ENCODE results near the gene PRELID1.
"Not testable (repeated sequence)": the region's sequence is repeated elsewhere in the genome, so short reads cannot be mapped to it uniquely, and the experiment has no call there.

PRELID1 gene

GRCh38 chr5:177336603-177337494 is 33.2 kb downstream of the PRELID1 start:
- no peak for DNase-seq

GRCh38 chr5:177338251-177339106 is 34.9 kb downstream of the PRELID1 start:
- no peak for DNase-seq

GRCh38 chr5:177339107-177339638 is 35.6 kb downstream of the PRELID1 start:
- no peak for DNase-seq

GRCh38 chr5:177343000-177343399 is 39.4 kb downstream of the PRELID1 start:
- DNase-seq = not testable (repeated sequence)

GRCh38 chr5:177343777-177344176 is 40.2 kb downstream of the PRELID1 start:
- DNase-seq = no peak

GRCh38 chr5:177344891-177345290 is 41.3 kb downstream of the PRELID1 start:
- DNase-seq = no peak

- DNase-seq = no peak
These were observed 43.2 kb downstream of the PRELID1 start for GRCh38 chr5:177346820-177347219.

- no peak for DNase-seq
These were observed 44.1 kb downstream of the PRELID1 start for GRCh38 chr5:177347699-177348098.

- DNase-seq = no peak
These were observed 45.7 kb downstream of the PRELID1 start for GRCh38 chr5:177349362-177349647.

- DNase-seq = no peak
These were observed 46.2 kb downstream of the PRELID1 start for GRCh38 chr5:177349762-177350161.

GRCh38 chr5:177350776-177351391 is 47.3 kb downstream of the PRELID1 start:
- no peak for DNase-seq

GRCh38 chr5:177351392-177352329 is 48.1 kb downstream of the PRELID1 start, which contains the start of gene LMAN2:
TSS of gene LMAN2 (minus strand) at chr5:177351668. CDS start at chr5:177351647, 21 bp downstream.
- peak; percentile 92 for DNase-seq

- no peak for DNase-seq
These were observed 49.5 kb downstream of the PRELID1 start for GRCh38 chr5:177353093-177353492.

- DNase-seq = no peak
These were observed 50.7 kb downstream of the PRELID1 start for GRCh38 chr5:177354256-177354655.

- no peak for DNase-seq
These were observed 51.1 kb downstream of the PRELID1 start for GRCh38 chr5:177354711-177355110.

GRCh38 chr5:177355162-177355867 is 51.7 kb downstream of the PRELID1 start:
- no peak for DNase-seq

- DNase-seq = no peak
These were observed 52.2 kb downstream of the PRELID1 start for GRCh38 chr5:177355868-177356168.

Data from stimulated activated CD4-positive, alpha-beta T cell treated with anti-CD3 and anti-CD28 coated beads, Interleukin-4, amount 100 ng/mL, for 24 hours (primary cell).